ENCODE data around the gene ST6GALNAC6.
A peak's percentile ranks its signal among the peaks of the same experiment; 100 is the strongest.

Gene ST6GALNAC6

GRCh38 chr9:127916720-127917581 lies 17.5 kb upstream of the ST6GALNAC6 start, which contains the start of gene ST6GALNAC4:
ST6GALNAC4 (minus strand) TSS chr9:127917041; CDS start chr9:127916419, 622 bp downstream.
- H3K36me3 ChIP-seq (ENCODE audit: control insufficient read depth, insufficient read depth, low read length) = peaks cover 4% of the 10 kb centered on the region
- H3K4me1 ChIP-seq (ENCODE audit: control insufficient read depth, insufficient read depth, low read length, poor library complexity, severe bottlenecking) = peaks cover 35% of the 10 kb centered on the region
- H3K27ac ChIP-seq (ENCODE audit: insufficient read depth, low read length, poor library complexity, severe bottlenecking) = peak within 1 kb of the TSS; percentile 53

DNA sequence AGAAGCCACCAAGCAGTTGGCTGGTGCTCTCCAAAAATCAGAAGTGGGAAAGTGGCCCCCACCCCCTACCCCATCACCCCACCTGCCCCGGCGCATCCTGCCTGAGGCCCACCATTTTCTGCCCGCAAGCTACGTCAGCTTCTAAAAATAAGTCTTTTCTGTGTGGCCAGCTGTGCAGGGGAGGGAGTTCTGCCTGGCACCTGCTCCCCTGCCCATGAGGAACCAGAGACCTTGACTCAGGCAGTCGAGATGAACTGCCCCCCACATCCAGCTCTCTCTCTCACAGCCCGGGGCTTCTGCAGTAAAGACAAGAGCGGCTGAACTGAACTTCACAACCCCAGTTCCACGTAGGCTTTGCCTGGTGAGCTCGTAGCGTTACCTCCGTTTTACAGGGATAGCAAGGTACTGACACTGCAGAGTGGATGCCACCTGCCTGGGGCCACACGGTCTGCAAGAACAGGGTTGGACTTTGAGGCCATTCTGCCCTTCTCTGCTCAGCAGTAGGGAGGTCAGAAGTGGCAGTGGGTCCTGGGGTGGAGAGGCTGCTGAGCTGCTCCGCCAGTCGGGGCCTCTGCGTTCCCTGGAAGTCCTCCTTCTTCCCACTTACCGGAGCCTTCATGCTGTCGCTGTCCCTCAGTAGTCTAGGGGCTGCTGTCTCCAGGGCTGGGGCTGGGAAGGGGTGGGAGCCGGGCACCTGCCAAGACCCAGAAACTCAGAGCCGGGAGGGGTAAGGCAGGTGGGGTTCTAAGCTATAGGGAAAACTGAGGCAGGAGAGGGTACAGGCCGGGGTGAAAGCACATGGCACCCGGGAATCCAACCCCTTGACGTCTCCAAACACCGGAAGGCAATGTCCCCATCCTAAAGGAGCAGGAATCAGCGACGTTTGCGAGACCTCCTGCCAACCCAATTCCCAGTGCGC lies 16.7 kb upstream of the ST6GALNAC6 start:
- H3K27ac ChIP-seq (ENCODE audit: insufficient read depth, low read length, poor library complexity, severe bottlenecking) = peak overlapping the region; percentile 53
- peaks cover 26% of the 10 kb centered on the region for H3K4me1 ChIP-seq (ENCODE audit: control insufficient read depth, insufficient read depth, low read length, poor library complexity, severe bottlenecking)
- peaks cover 7% of the 10 kb centered on the region for H3K36me3 ChIP-seq (ENCODE audit: control insufficient read depth, insufficient read depth, low read length)
- peak overlapping the region; percentile 73 for H3K4me3 ChIP-seq (ENCODE audit: insufficient read depth, low read depth, low read length, poor library complexity, severe bottlenecking)
- no peaks in the 10 kb centered on the region for H3K27me3 ChIP-seq (replicated peaks; ENCODE audit: control insufficient read depth, insufficient read depth, low read length, poor library complexity, severe bottlenecking)
- H3K9me3 ChIP-seq (ENCODE audit: control insufficient read depth, low read length) = no peaks in the 10 kb centered on the region
- no peak for DNase-seq

More at GRCh38 chr9:127916720-127917581, 17.5 kb upstream of the ST6GALNAC6 start, which contains the start of gene ST6GALNAC4:
- Histone ChIP-seq H3K27me3 (replicated peaks; ENCODE audit: control insufficient read depth, insufficient read depth, low read length, poor library complexity, severe bottlenecking) (no peaks in the 10 kb centered on the region), H3K4me3 (ENCODE audit: insufficient read depth, low read depth, low read length, poor library complexity, severe bottlenecking) (peak within 1 kb of the TSS; percentile 73), H3K9me3 (ENCODE audit: control insufficient read depth, low read length) (no peaks in the 10 kb centered on the region)
- DNase-seq = peak; percentile 91 to 96 (median 93)

GRCh38 chr9:127915325-127915752 lies 15.9 kb upstream of the ST6GALNAC6 start:
- Histone ChIP-seq H3K36me3 (ENCODE audit: control insufficient read depth, insufficient read depth, low read length) (peaks cover 7% of the 10 kb centered on the region), H3K9me3 (ENCODE audit: control insufficient read depth, low read length) (no peaks in the 10 kb centered on the region), H3K4me3 (ENCODE audit: insufficient read depth, low read depth, low read length, poor library complexity, severe bottlenecking) (no peak overlapping the region), H3K27ac (ENCODE audit: insufficient read depth, low read length, poor library complexity, severe bottlenecking) (no peak overlapping the region), H3K4me1 (ENCODE audit: control insufficient read depth, insufficient read depth, low read length, poor library complexity, severe bottlenecking) (peaks cover 26% of the 10 kb centered on the region), H3K27me3 (replicated peaks; ENCODE audit: control insufficient read depth, insufficient read depth, low read length, poor library complexity, severe bottlenecking) (no peaks in the 10 kb centered on the region)
- DNase-seq = no peak

DNA sequence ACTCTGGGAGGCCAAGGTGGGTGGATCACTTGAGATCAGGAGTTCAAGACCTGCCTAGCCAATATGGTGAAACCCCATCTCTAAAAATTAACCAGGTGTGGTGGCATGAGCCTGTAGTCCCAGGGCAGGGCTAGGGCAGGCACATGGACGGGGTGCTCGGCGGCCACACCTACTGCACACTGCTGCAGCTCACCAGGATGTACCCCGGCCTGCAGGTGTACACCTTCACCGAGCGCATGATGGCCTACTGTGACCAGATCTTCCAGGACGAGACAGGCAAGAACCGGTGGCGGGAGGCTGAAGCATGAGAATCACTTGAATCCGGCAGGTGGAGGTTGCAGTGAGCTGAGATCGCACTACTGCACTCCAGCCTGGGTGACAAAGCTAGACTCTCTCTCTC lies 14.3 kb upstream of the ST6GALNAC6 start:
- Histone ChIP-seq H3K27me3 (replicated peaks; ENCODE audit: control insufficient read depth, insufficient read depth, low read length, poor library complexity, severe bottlenecking) (no peaks in the 10 kb centered on the region), H3K27ac (ENCODE audit: insufficient read depth, low read length, poor library complexity, severe bottlenecking) (no peak overlapping the region), H3K36me3 (ENCODE audit: control insufficient read depth, insufficient read depth, low read length) (peaks cover 11% of the 10 kb centered on the region), H3K9me3 (ENCODE audit: control insufficient read depth, low read length) (no peaks in the 10 kb centered on the region), H3K4me1 (ENCODE audit: control insufficient read depth, insufficient read depth, low read length, poor library complexity, severe bottlenecking) (peaks cover 26% of the 10 kb centered on the region), H3K4me3 (ENCODE audit: insufficient read depth, low read depth, low read length, poor library complexity, severe bottlenecking) (no peak overlapping the region)
- DNase-seq = no peak

- peaks cover 22% of the 10 kb centered on the region for H3K4me1 ChIP-seq (ENCODE audit: control insufficient read depth, insufficient read depth, low read length, poor library complexity, severe bottlenecking)
- no peak overlapping the region for H3K27ac ChIP-seq (ENCODE audit: insufficient read depth, low read length, poor library complexity, severe bottlenecking)
- peaks cover 15% of the 10 kb centered on the region for H3K36me3 ChIP-seq (ENCODE audit: control insufficient read depth, insufficient read depth, low read length)
- no peak for DNase-seq
- no peak overlapping the region for H3K4me3 ChIP-seq (ENCODE audit: insufficient read depth, low read depth, low read length, poor library complexity, severe bottlenecking)
- H3K9me3 ChIP-seq (ENCODE audit: control insufficient read depth, low read length) = no peaks in the 10 kb centered on the region
- H3K27me3 ChIP-seq (replicated peaks; ENCODE audit: control insufficient read depth, insufficient read depth, low read length, poor library complexity, severe bottlenecking) = no peaks in the 10 kb centered on the region
These were observed 13.5 kb upstream of the ST6GALNAC6 start for GRCh38 chr9:127912882-127913281.

GRCh38 chr9:127912296-127912695 lies 12.9 kb upstream of the ST6GALNAC6 start:
- Histone ChIP-seq H3K27me3 (replicated peaks; ENCODE audit: control insufficient read depth, insufficient read depth, low read length, poor library complexity, severe bottlenecking) (no peaks in the 10 kb centered on the region), H3K9me3 (ENCODE audit: control insufficient read depth, low read length) (no peaks in the 10 kb centered on the region), H3K4me3 (ENCODE audit: insufficient read depth, low read depth, low read length, poor library complexity, severe bottlenecking) (no peak overlapping the region), H3K27ac (ENCODE audit: insufficient read depth, low read length, poor library complexity, severe bottlenecking) (no peak overlapping the region), H3K36me3 (ENCODE audit: control insufficient read depth, insufficient read depth, low read length) (peaks cover 15% of the 10 kb centered on the region), H3K4me1 (ENCODE audit: control insufficient read depth, insufficient read depth, low read length, poor library complexity, severe bottlenecking) (peaks cover 18% of the 10 kb centered on the region)
- no peak for DNase-seq

GRCh38 chr9:127910613-127911205 lies 11.3 kb upstream of the ST6GALNAC6 start:
- H3K27me3 ChIP-seq (replicated peaks; ENCODE audit: control insufficient read depth, insufficient read depth, low read length, poor library complexity, severe bottlenecking) = no peaks in the 10 kb centered on the region
- peaks cover 21% of the 10 kb centered on the region for H3K4me1 ChIP-seq (ENCODE audit: control insufficient read depth, insufficient read depth, low read length, poor library complexity, severe bottlenecking)
- H3K36me3 ChIP-seq (ENCODE audit: control insufficient read depth, insufficient read depth, low read length) = peaks cover 15% of the 10 kb centered on the region
- no peaks in the 10 kb centered on the region for H3K9me3 ChIP-seq (ENCODE audit: control insufficient read depth, low read length)
- peak overlapping the region; percentile 25 for H3K27ac ChIP-seq (ENCODE audit: insufficient read depth, low read length, poor library complexity, severe bottlenecking)
- no peak overlapping the region for H3K4me3 ChIP-seq (ENCODE audit: insufficient read depth, low read depth, low read length, poor library complexity, severe bottlenecking)
- no peak for DNase-seq

DNA sequence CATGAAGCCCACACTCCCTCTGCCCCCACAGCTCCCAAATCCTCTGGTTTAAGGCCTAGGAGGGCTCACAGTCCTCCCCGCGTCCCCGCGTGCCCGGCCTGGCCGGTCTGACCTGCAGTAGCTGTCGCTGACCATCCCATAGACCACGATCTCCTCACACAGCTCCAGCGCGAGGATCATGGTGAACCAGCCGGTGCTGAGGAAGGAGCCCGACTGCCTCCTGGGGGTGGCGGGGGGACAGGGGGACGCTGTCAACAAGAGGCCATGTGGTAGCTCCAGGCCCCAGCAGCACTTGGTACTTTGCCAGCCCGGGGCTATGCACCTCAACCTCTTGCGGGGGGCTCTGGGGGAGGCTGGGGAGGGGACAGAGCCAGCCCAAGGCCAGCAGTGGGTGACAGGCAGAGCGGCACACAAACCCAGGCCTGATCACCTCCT lies 10.5 kb upstream of the ST6GALNAC6 start:
- Histone ChIP-seq H3K4me1 (ENCODE audit: control insufficient read depth, insufficient read depth, low read length, poor library complexity, severe bottlenecking) (peaks cover 25% of the 10 kb centered on the region), H3K4me3 (ENCODE audit: insufficient read depth, low read depth, low read length, poor library complexity, severe bottlenecking) (no peak overlapping the region), H3K36me3 (ENCODE audit: control insufficient read depth, insufficient read depth, low read length) (peaks cover 15% of the 10 kb centered on the region), H3K9me3 (ENCODE audit: control insufficient read depth, low read length) (no peaks in the 10 kb centered on the region), H3K27ac (ENCODE audit: insufficient read depth, low read length, poor library complexity, severe bottlenecking) (no peak overlapping the region), H3K27me3 (replicated peaks; ENCODE audit: control insufficient read depth, insufficient read depth, low read length, poor library complexity, severe bottlenecking) (no peaks in the 10 kb centered on the region)
- DNase-seq = no peak

- H3K4me3 ChIP-seq (ENCODE audit: insufficient read depth, low read depth, low read length, poor library complexity, severe bottlenecking) = no peak overlapping the region
- H3K36me3 ChIP-seq (ENCODE audit: control insufficient read depth, insufficient read depth, low read length) = peaks cover 15% of the 10 kb centered on the region
- no peaks in the 10 kb centered on the region for H3K9me3 ChIP-seq (ENCODE audit: control insufficient read depth, low read length)
- DNase-seq = no peak
- peaks cover 36% of the 10 kb centered on the region for H3K4me1 ChIP-seq (ENCODE audit: control insufficient read depth, insufficient read depth, low read length, poor library complexity, severe bottlenecking)
- no peak overlapping the region for H3K27ac ChIP-seq (ENCODE audit: insufficient read depth, low read length, poor library complexity, severe bottlenecking)
- H3K27me3 ChIP-seq (replicated peaks; ENCODE audit: control insufficient read depth, insufficient read depth, low read length, poor library complexity, severe bottlenecking) = no peaks in the 10 kb centered on the region
These were observed 9.2 kb upstream of the ST6GALNAC6 start for GRCh38 chr9:127908660-127908926.

All from effector memory CD4-positive, alpha-beta T cell (primary cell).